ENCODE data around the gene IGFL4. TPM values are rescaled to one million over a fixed set of nuclear protein-coding genes. Genes with fewer than 3 reads are reported as not detected.
"Not testable (repeated sequence)": the region's sequence is repeated elsewhere in the genome, so short reads cannot be mapped to it uniquely, and the experiment has no call there.

The IGFL4 gene
- total RNA-seq, 1 donor from 2014 or later = 1.3 TPM

GRCh38 chr19:46082728-46083050 lies 41.9 kb upstream of the IGFL4 start:
- H3K4me1 Mint-ChIP-seq (ENCODE audit: unreplicated experiment) = peaks cover 8% of the 10 kb centered on the region
- peaks cover 9% of the 10 kb centered on the region for H3K27me3 Mint-ChIP-seq
- DNase-seq (ENCODE audit: extremely low spot score, unreplicated experiment) = no peak
- peak overlapping the region; percentile 7 for H3K27ac Mint-ChIP-seq
- peaks cover 3% of the 10 kb centered on the region for H3K36me3 Mint-ChIP-seq
- peaks cover 8% of the 10 kb centered on the region for H3K9me3 Mint-ChIP-seq
- H3K4me3 Mint-ChIP-seq = no peak overlapping the region
- TF ChIP-seq CTCF (conservative IDR thresholded peaks at IDR 0.05) = no peak

- Mint-ChIP-seq H3K4me3 (no peak overlapping the region), H3K27me3 (peaks cover 14% of the 10 kb centered on the region), H3K9me3 (peaks cover 10% of the 10 kb centered on the region), H3K27ac (peak overlapping the region; percentile 7), H3K36me3 (peaks cover 5% of the 10 kb centered on the region), H3K4me1 (ENCODE audit: unreplicated experiment) (peaks cover 8% of the 10 kb centered on the region)
- no peak for DNase-seq (ENCODE audit: extremely low spot score, unreplicated experiment)
- TF ChIP-seq CTCF (conservative IDR thresholded peaks at IDR 0.05) = peak; percentile 79
These were observed 41.3 kb upstream of the IGFL4 start for GRCh38 chr19:46081928-46082727.

GRCh38 chr19:46080561-46080960 lies 39.8 kb upstream of the IGFL4 start:
- H3K27ac Mint-ChIP-seq = no peak overlapping the region
- no peak overlapping the region for H3K4me3 Mint-ChIP-seq
- no peak for TF ChIP-seq CTCF (conservative IDR thresholded peaks at IDR 0.05)
- H3K36me3 Mint-ChIP-seq = peaks cover 5% of the 10 kb centered on the region
- H3K4me1 Mint-ChIP-seq (ENCODE audit: unreplicated experiment) = peaks cover 12% of the 10 kb centered on the region
- peaks cover 10% of the 10 kb centered on the region for H3K9me3 Mint-ChIP-seq
- H3K27me3 Mint-ChIP-seq = peaks cover 30% of the 10 kb centered on the region
- DNase-seq (ENCODE audit: extremely low spot score, unreplicated experiment) = no peak

GRCh38 chr19:46079576-46079975 lies 38.8 kb upstream of the IGFL4 start:
- H3K4me3 Mint-ChIP-seq = no peak overlapping the region
- H3K27ac Mint-ChIP-seq = no peak overlapping the region
- H3K27me3 Mint-ChIP-seq = peaks cover 37% of the 10 kb centered on the region
- TF ChIP-seq CTCF (conservative IDR thresholded peaks at IDR 0.05) = no peak
- peaks cover 10% of the 10 kb centered on the region for H3K9me3 Mint-ChIP-seq
- no peak for DNase-seq (ENCODE audit: extremely low spot score, unreplicated experiment)
- peaks cover 5% of the 10 kb centered on the region for H3K36me3 Mint-ChIP-seq
- H3K4me1 Mint-ChIP-seq (ENCODE audit: unreplicated experiment) = peaks cover 12% of the 10 kb centered on the region

GRCh38 chr19:46078573-46079332 lies 38.0 kb upstream of the IGFL4 start:
- H3K4me3 Mint-ChIP-seq; H3K27ac Mint-ChIP-seq; DNase-seq (ENCODE audit: extremely low spot score, unreplicated experiment): not testable (repeated sequence)

More at GRCh38 chr19:46078573-46079332, 38.0 kb upstream of the IGFL4 start:
- H3K27me3 Mint-ChIP-seq = peaks cover 43% of the 10 kb centered on the region
- not testable (repeated sequence) for H3K36me3 Mint-ChIP-seq, H3K9me3 Mint-ChIP-seq
- peaks cover 12% of the 10 kb centered on the region for H3K4me1 Mint-ChIP-seq (ENCODE audit: unreplicated experiment)
- peak; percentile 72 for TF ChIP-seq CTCF (conservative IDR thresholded peaks at IDR 0.05)
